ENCODE data around the gene CD101.

The CD101 gene

DNA sequence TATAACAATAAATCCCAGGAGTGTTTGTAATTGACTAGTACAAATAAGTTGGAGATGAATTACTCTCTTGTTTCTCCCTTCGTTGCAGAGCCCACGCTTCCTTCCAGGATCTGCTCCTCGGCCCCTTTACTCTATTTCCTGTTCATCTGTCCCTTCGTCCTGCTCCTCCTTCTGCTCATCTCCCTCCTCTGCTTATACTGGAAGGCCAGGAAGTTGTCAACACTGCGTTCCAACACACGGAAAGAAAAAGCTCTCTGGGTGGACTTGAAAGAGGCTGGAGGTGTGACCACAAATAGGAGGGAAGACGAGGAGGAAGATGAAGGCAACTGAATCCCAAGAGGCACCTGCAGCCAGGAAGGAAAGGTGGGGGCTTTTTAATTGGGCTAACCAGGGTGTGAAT, 32.2 kb downstream of the CD101 start:
- TF ChIP-seq, protein P1, sequence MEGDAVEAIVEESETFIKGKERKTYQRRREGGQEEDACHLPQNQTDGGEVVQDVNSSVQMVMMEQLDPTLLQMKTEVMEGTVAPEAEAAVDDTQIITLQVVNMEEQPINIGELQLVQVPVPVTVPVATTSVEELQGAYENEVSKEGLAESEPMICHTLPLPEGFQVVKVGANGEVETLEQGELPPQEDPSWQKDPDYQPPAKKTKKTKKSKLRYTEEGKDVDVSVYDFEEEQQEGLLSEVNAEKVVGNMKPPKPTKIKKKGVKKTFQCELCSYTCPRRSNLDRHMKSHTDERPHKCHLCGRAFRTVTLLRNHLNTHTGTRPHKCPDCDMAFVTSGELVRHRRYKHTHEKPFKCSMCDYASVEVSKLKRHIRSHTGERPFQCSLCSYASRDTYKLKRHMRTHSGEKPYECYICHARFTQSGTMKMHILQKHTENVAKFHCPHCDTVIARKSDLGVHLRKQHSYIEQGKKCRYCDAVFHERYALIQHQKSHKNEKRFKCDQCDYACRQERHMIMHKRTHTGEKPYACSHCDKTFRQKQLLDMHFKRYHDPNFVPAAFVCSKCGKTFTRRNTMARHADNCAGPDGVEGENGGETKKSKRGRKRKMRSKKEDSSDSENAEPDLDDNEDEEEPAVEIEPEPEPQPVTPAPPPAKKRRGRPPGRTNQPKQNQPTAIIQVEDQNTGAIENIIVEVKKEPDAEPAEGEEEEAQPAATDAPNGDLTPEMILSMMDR (conservative IDR thresholded peaks at IDR 0.05; ENCODE audit: low read depth, low read length), result no peak
- H3K4me3 ChIP-seq (ENCODE audit: low read depth, low read length), result no peak overlapping the region
- no peak for DNase-seq (ENCODE audit: low read depth)

DNA sequence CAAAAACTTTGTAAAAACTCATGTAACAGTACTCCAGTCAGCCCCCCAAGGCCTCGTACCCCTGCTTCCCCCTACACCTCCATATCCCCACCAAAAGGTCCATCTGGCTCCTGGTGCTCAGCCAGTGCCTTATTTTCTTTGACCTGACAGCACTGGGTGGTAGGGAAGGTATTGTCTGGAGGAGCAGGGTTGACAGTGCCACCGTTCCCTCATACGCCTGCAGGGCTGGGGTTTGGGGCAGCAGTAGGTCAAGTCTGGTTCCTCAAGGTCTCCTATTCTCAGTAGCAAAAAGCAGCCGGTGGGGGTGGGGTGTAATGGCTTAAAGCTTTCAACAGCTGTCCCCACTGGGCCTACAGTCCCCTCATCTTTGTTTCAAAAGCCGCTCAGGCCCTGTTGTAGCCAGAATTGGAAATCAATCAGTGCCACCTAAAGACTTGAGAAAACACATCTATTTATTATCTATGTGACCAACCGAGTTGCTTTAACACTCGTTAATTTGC, 33.3 kb downstream of the CD101 start:
- TF ChIP-seq, protein P1 (conservative IDR thresholded peaks at IDR 0.05; ENCODE audit: low read depth, low read length), result no peak
- no peak overlapping the region for H3K4me3 ChIP-seq (ENCODE audit: low read depth, low read length)
- no peak for DNase-seq (ENCODE audit: low read depth)

DNA sequence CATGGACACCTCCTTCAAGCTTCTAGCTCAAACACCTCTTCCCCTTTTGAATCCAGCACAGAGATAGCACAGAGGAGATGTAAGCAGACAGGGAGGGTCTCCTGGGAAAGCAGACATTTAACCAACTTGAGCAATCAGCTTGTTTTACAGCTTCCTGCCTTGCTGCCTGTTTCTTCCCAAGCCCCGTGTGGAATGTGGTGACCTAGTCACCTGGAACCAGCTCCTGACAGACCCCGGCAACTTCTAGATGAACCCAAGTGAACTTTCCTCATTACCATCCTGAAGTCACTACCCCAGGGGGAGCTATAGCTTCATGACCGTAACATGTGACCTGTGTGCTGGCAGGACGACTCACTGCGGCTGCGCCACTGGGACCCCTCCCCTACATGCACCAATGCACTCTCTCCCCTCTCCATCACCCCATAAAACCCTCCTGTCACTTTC, 34.5 kb downstream of the CD101 start:
- no peak for DNase-seq (ENCODE audit: low read depth)
- TF ChIP-seq, protein P1 (conservative IDR thresholded peaks at IDR 0.05; ENCODE audit: low read depth, low read length), result no peak
- H3K4me3 ChIP-seq (ENCODE audit: low read depth, low read length), result no peak overlapping the region

DNA sequence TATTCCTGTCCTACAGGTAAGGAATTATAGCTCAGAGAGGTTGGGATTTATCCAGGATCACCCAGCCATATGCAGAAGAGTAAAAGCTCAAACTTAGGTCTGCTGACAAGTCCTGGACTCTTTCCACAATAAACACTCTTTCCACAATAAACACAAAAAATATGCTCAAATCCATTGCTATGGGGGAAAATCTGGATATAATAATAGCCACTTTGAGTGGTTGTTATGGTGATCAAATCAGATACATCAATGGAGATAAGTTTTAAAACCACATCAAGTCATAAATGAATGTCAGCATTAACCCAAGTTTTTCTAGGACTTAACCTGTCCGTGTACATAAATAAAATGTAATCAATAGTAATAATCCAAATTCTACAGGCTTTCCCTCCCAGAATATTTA, 36.2 kb downstream of the CD101 start:
- DNase-seq (ENCODE audit: low read depth), result no peak
- TF ChIP-seq, protein P1 (conservative IDR thresholded peaks at IDR 0.05; ENCODE audit: low read depth, low read length), result no peak

DNA sequence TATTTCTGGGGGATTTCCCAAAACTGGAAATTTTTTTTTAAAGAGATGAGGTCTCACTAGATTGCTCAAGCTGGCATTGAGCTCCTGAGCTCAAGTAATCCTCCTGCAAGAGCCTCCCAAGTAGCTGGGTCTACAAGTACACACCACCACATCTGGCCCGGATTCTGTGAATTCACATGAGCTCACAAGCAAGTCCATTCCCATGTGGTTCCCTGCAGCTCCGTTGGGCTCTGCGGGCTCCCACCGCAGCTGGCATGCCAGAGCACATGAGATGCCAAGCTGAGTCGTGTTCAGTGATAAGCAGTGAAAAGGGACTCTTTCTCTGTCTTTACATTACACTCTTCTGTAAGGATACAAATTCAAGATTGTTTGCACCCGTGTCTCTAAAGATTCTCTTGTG, 36.7 kb downstream of the CD101 start:
- no peak for DNase-seq (ENCODE audit: low read depth)
- TF ChIP-seq, protein P1 (conservative IDR thresholded peaks at IDR 0.05; ENCODE audit: low read depth, low read length), result no peak
- no peak overlapping the region for H3K4me3 ChIP-seq (ENCODE audit: low read depth, low read length)

More for the DNA sequence above, 36.2 kb downstream of the CD101 start:
- H3K4me3 ChIP-seq (ENCODE audit: low read depth, low read length), result no peak overlapping the region

DNA sequence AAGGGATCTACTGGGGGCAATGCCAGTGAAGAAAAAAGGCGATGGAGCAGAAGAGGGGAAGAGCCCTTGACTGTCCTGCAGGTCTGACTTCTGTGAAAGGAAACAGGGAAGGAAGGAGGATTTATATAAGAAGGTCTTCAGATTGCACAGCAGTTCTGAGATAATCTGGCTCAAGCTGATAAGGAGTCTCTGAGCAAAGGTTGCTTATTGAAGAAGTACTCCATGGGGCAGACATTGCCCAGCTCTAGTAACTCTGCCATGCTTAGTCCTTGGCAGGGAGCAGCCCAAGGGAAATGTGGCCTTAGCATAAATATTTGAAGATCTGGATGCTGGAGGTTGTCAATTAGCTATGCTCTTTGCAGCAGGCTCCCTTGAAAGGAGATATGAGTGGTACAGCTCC, 42.7 kb downstream of the CD101 start:
- DNase-seq (ENCODE audit: low read depth), result no peak
- no peak overlapping the region for H3K4me3 ChIP-seq (ENCODE audit: low read depth, low read length)
- TF ChIP-seq, protein P1 (conservative IDR thresholded peaks at IDR 0.05; ENCODE audit: low read depth, low read length), result no peak

DNA sequence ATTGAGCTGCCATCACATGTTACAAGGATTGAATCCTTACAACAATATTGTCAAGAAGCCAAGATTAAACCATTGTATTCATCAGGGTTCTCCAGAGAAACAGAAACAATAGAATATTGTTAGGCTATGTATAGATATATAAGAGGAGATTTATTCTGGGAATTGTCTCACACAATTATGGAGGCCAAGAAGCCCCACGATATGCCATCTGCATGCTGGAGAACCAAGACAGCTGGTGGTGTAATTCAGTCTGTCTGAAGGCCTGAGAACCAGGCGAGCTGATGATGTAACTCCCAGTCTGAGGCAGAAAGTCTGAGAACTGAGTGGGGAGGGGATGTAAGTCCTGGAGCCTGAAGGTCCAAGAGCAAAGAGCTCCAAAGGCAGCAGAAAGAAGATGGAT, 44.1 kb downstream of the CD101 start:
- TF ChIP-seq, protein P1 (conservative IDR thresholded peaks at IDR 0.05; ENCODE audit: low read depth, low read length), result no peak
- no peak overlapping the region for H3K4me3 ChIP-seq (ENCODE audit: low read depth, low read length)
- DNase-seq (ENCODE audit: low read depth), result peak; percentile 23
